KMS-11 (cell line): ENCODE results near the gene ZNF536.

Source experiments
- H2AFZ ChIP-seq: fragments of 200-600 bp; sonication (generic); 2 replicates; pipeline ENCODE4 v1.6.1; 2016; ENCODE audit warnings: antibody characterized with exemption, mixed run types, low read depth
- H3K27ac ChIP-seq: fragments of 200-600 bp; sonication (generic); 2 replicates; pipeline ENCODE4 v1.6.1; 2016; ENCODE audit warnings: mild to moderate bottlenecking, mixed run types
- H3K27me3 ChIP-seq: fragments of 200-600 bp; sonication (generic); 2 replicates; pipeline ENCODE4 v1.6.1; 2017; ENCODE audit warnings: mild to moderate bottlenecking, low read depth, mixed run types, moderate library complexity; ENCODE audit not compliant: insufficient read depth
- H3K36me3 ChIP-seq: fragments of 200-600 bp; sonication (generic); 2 replicates; pipeline ENCODE4 v1.6.1; 2017; ENCODE audit warnings: mild to moderate bottlenecking, mixed run types; ENCODE audit not compliant: insufficient read depth
- H3K4me1 ChIP-seq: fragments of 200-600 bp; sonication (generic); 2 replicates; pipeline ENCODE4 v1.6.1; 2016; ENCODE audit warnings: mild to moderate bottlenecking, low read depth, mixed run types; ENCODE audit not compliant: poor library complexity, severe bottlenecking
- H3K4me2 ChIP-seq: fragments of 200-600 bp; sonication (generic); 2 replicates; pipeline ENCODE4 v1.7.0; 2016; ENCODE audit warnings: mild to moderate bottlenecking, mixed run types
- H3K4me3 ChIP-seq: fragments of 200-600 bp; sonication (generic); IDR thresholded peaks from 2 replicates; pipeline ENCODE4 v1.6.1; 2017; ENCODE audit warnings: low read depth, low read length, mixed read lengths; ENCODE audit not compliant: insufficient read depth
- H3K79me2 ChIP-seq: fragments of 200-600 bp; sonication (generic); 2 replicates; pipeline ENCODE4 v1.6.1; 2016; ENCODE audit warnings: low read depth, mixed run types; ENCODE audit not compliant: insufficient read depth
- H3K9ac ChIP-seq: fragments of 200-600 bp; sonication (generic); 2 replicates; pipeline ENCODE4 v1.6.1; 2016; ENCODE audit warnings: mild to moderate bottlenecking, mixed run types
- H4K20me1 ChIP-seq: fragments of 200-600 bp; sonication (generic); 2 replicates; pipeline ENCODE4 v1.6.1; 2016; ENCODE audit warnings: mild to moderate bottlenecking, mixed run types; ENCODE audit not compliant: insufficient read depth
- TF ChIP-seq, protein P1 (sequence below): fragments of 200-600 bp; sonication (generic); conservative IDR thresholded peaks from 2 replicates; pipeline ENCODE4 v1.6.1; 2017; ENCODE audit warnings: low read depth, mild to moderate bottlenecking, antibody characterized with exemption, low read length, moderate library complexity, mixed read lengths

Gene ZNF536

DNA sequence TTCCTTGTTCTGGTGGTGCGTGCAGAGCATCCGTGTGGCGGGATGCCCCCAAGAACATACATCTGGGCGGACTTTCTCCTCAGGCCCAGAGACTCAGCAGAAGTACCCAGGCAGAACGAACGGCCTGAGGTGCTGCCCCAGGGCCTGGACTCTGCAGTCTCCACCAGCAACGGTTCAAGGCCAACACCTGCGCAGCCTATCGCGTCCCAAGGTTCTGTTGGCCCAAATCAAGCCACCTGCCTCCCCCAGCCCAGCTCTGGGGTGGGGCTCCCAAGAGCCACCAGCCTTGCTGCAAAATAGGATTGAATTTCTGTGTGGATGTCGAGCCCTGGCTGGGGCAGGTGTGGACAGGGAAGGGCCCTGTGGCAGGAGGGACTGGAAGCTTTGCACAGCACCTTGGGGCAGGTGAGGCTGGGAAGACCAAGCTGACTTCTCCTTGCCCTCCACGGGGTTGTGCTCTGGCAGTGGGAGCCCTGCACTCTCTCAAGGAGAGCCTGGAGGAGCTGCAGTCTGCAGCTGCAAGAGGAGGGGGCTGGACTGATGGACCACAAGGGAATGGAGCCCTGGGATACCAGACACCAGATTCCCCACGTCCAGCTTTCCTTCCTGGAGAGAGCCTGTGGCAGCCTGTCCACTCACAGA lies 146.9 kb downstream of the ZNF536 start:
- no peak overlapping the region for H2AFZ ChIP-seq
- H3K4me3 ChIP-seq: no peak overlapping the region
- TF ChIP-seq, protein P1, sequence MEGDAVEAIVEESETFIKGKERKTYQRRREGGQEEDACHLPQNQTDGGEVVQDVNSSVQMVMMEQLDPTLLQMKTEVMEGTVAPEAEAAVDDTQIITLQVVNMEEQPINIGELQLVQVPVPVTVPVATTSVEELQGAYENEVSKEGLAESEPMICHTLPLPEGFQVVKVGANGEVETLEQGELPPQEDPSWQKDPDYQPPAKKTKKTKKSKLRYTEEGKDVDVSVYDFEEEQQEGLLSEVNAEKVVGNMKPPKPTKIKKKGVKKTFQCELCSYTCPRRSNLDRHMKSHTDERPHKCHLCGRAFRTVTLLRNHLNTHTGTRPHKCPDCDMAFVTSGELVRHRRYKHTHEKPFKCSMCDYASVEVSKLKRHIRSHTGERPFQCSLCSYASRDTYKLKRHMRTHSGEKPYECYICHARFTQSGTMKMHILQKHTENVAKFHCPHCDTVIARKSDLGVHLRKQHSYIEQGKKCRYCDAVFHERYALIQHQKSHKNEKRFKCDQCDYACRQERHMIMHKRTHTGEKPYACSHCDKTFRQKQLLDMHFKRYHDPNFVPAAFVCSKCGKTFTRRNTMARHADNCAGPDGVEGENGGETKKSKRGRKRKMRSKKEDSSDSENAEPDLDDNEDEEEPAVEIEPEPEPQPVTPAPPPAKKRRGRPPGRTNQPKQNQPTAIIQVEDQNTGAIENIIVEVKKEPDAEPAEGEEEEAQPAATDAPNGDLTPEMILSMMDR: no peak
- H3K79me2 ChIP-seq: no peaks in the 10 kb centered on the region
- H3K36me3 ChIP-seq: no peaks in the 10 kb centered on the region
- H3K27me3 ChIP-seq: no peaks in the 10 kb centered on the region
- H3K27ac ChIP-seq: no peak overlapping the region
- no peak overlapping the region for H3K9ac ChIP-seq
- H3K4me2 ChIP-seq: no peak overlapping the region
- no peaks in the 10 kb centered on the region for H3K4me1 ChIP-seq
- no peaks in the 10 kb centered on the region for H4K20me1 ChIP-seq

DNA sequence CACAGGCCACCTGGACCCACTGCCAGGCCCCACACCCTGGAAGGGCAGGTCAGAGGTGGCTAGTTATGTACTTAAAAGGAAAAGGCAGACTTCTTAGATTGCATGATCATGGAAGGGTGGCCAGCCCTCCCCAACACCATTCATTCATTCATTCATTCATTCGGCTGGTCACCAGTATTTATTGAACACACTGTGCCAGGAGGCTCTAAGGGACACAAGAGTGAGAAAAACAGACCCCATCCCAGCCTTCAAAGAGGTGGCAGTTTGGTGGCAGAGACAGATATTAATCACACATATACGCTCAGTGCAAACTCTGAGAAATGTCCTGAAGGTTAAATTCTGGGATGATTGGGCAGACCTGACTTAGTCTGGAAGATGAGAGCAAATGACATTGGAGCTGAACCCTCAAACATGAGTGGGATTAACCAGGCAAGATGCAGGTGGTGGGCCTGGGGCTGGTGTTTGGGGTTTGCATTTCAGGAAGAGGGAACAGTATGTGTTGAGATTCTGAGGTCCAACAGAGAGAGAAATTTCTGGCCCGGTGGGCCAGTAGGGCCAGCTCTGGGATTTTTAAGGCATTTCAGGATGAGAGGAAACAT lies 147.5 kb downstream of the ZNF536 start:
- H3K9ac ChIP-seq: no peak overlapping the region
- H3K4me2 ChIP-seq: no peak overlapping the region
- H3K4me3 ChIP-seq: no peak overlapping the region
- H3K79me2 ChIP-seq: no peaks in the 10 kb centered on the region
- no peaks in the 10 kb centered on the region for H3K4me1 ChIP-seq
- no peak overlapping the region for H2AFZ ChIP-seq
- no peaks in the 10 kb centered on the region for H3K27me3 ChIP-seq
- TF ChIP-seq, protein P1: no peak
- H3K36me3 ChIP-seq: no peaks in the 10 kb centered on the region
- H4K20me1 ChIP-seq: no peaks in the 10 kb centered on the region
- H3K27ac ChIP-seq: no peak overlapping the region

DNA sequence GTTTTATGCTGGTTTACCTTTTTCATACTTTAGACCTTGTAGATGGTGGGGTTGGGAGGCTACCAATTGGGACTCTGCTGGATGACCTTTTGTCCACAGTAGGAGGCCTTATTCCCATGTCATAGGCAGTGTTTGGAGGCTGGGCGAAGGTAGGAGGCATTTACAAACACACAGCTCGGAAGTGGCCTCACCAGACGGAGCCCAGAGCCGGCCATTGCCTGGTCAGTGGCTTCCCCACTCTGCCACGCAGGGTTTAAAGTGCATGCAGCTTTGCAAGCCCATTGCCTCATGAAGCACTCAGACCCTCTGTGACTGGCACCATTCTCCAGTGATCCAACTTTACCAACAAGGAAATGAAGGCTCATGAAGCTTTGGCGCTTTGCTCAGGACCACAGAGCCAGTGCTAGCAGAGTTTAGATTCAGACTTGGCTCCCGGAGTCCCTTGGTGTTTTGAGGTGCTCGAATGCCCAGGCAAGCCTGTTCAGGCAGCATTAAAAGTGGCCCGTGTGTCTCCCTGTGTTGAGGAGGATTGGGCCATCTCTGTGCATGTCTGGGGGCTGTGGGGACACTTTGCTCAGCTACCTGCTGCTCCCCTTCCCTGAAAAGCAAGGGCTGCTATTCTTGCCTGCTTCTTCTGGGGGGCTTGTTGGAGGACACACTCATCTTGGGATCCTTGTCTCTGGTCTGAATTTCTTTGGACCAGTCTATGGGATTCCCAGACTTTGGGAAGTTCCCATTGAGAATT lies 148.7 kb downstream of the ZNF536 start:
- H3K27me3 ChIP-seq: no peaks in the 10 kb centered on the region
- no peak overlapping the region for H3K4me2 ChIP-seq
- no peak overlapping the region for H3K9ac ChIP-seq
- H3K4me1 ChIP-seq: no peaks in the 10 kb centered on the region
- no peaks in the 10 kb centered on the region for H3K36me3 ChIP-seq
- H3K4me3 ChIP-seq: no peak overlapping the region
- H3K79me2 ChIP-seq: no peaks in the 10 kb centered on the region
- H2AFZ ChIP-seq: no peak overlapping the region
- no peaks in the 10 kb centered on the region for H4K20me1 ChIP-seq
- H3K27ac ChIP-seq: no peak overlapping the region
- TF ChIP-seq, protein P1: no peak

DNA sequence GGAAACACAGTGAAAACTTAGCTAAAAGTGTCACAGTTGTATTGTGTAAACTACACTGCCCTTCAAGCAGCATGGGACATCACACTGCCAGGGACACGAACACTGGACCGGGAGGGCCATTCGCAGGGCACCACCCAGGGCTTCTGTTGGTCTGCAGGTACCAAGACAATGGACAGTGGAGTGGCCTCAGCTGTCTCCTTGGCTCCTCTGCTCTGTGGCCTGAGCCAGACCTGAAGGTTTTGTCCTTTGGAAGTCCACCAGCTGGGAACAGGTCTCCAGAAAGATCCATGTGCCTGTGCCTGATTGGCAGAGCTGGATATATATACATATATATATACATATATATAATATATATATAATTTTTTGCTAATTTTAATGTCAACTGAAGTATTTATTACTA lies 149.8 kb downstream of the ZNF536 start:
- H3K27me3 ChIP-seq: no peaks in the 10 kb centered on the region
- H4K20me1 ChIP-seq: no peaks in the 10 kb centered on the region
- H3K36me3 ChIP-seq: no peaks in the 10 kb centered on the region
- no peak overlapping the region for H2AFZ ChIP-seq
- H3K27ac ChIP-seq: no peak overlapping the region
- H3K4me1 ChIP-seq: no peaks in the 10 kb centered on the region
- H3K79me2 ChIP-seq: no peaks in the 10 kb centered on the region
- TF ChIP-seq, protein P1: no peak
- H3K4me3 ChIP-seq: no peak overlapping the region
- H3K9ac ChIP-seq: no peak overlapping the region
- no peak overlapping the region for H3K4me2 ChIP-seq
